ENCODE results near the gene UGT2B28. TPM values are rescaled to one million over a fixed set of nuclear protein-coding genes. Genes with fewer than 3 reads are reported as not detected.

UGT2B28 gene
- total RNA-seq, result not detected in 2 replicates

DNA sequence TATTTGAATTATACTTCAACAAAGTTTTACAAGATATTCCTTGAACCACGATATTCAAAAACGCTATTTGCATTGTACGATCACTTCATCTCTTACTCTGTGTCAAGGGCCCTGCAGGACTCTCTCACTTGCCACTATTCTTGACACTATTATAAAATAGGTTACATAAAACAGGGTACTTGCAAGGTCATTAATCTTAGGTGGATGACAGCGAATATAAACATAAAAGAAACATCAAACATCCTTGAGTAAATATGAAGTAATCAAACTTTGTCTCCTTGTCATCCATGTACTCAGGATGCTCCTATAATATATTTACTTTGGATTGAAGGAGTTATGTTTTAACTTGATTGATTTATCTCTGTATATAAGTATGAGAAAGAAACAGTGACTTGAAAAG, at the start of gene UGT2B28:
TSS of gene UGT2B28 (plus strand) at position 395 of the 400 bp plus-strand sequence. CDS start 26 bp downstream, outside the sequence.

Other genes with a start within 250 kb of the UGT2B28 start
- 0.22 TPM in 1 of 2 replicates, not detected in the other for gene UGT2B7, start 184.0 kb upstream of the UGT2B28 start, total RNA-seq
- not detected in 2 replicates for gene UGT2B11, start 65.7 kb upstream of the UGT2B28 start, total RNA-seq
- gene UGT2B4, start 215.4 kb downstream of the UGT2B28 start, total RNA-seq, result not detected in 2 replicates

All from placental epithelial cell (primary cell).